Measurements from ENCODE around the gene NDUFB4.
A peak's percentile ranks its signal among the peaks of the same experiment; 100 is the strongest.

The NDUFB4 gene

GRCh38 chr3:120596116-120596852 is at the start of gene NDUFB4:
NDUFB4 (plus strand) TSS chr3:120596336; CDS start chr3:120596360, 24 bp downstream.
- peaks cover 37% of the 10 kb centered on the region for H3K79me2 ChIP-seq (ENCODE audit: insufficient read depth, low read depth)
- no peaks in the 10 kb centered on the region for H3K36me3 ChIP-seq (ENCODE audit: insufficient read depth)
- H3K27me3 ChIP-seq (ENCODE audit: insufficient read depth, low read depth), result no peaks in the 10 kb centered on the region
- H4K20me1 ChIP-seq (ENCODE audit: insufficient read depth), result no peaks in the 10 kb centered on the region; the same call in 1 of the 2 replicates
- H3K9ac ChIP-seq, result peak within 1 kb of the TSS; percentile 98
- peaks cover 20% of the 10 kb centered on the region for H3K4me1 ChIP-seq (ENCODE audit: low read depth, poor library complexity, severe bottlenecking)
- H3K27ac ChIP-seq, result peak within 1 kb of the TSS; percentile 91
- H3K4me2 ChIP-seq, result peak within 1 kb of the TSS; percentile 93
- peak within 1 kb of the TSS; percentile 92 for H3K4me3 ChIP-seq (IDR thresholded peaks at IDR 0.05; ENCODE audit: insufficient read depth, low read depth, low read length)
- H2AFZ ChIP-seq (ENCODE audit: low read depth), result peak within 1 kb of the TSS; percentile 96
- TF ChIP-seq CTCF (conservative IDR thresholded peaks at IDR 0.05; ENCODE audit: low read depth, low read length), result no peak

- H2AFZ ChIP-seq (ENCODE audit: low read depth), result no peak overlapping the region
- no peaks in the 10 kb centered on the region for H3K4me1 ChIP-seq (ENCODE audit: low read depth, poor library complexity, severe bottlenecking)
- no peak overlapping the region for H3K4me3 ChIP-seq (IDR thresholded peaks at IDR 0.05; ENCODE audit: insufficient read depth, low read depth, low read length)
- no peaks in the 10 kb centered on the region for H3K27me3 ChIP-seq (ENCODE audit: insufficient read depth, low read depth)
- no peaks in the 10 kb centered on the region for H3K79me2 ChIP-seq (ENCODE audit: insufficient read depth, low read depth)
- H3K27ac ChIP-seq, result no peak overlapping the region
- no peak overlapping the region for H3K9ac ChIP-seq
- no peaks in the 10 kb centered on the region for H3K36me3 ChIP-seq (ENCODE audit: insufficient read depth)
- H3K4me2 ChIP-seq, result no peak overlapping the region
- no peaks in the 10 kb centered on the region for H4K20me1 ChIP-seq (ENCODE audit: insufficient read depth)
- TF ChIP-seq CTCF (conservative IDR thresholded peaks at IDR 0.05; ENCODE audit: low read depth, low read length), result no peak
These were observed 45.6 kb upstream of the NDUFB4 start for GRCh38 chr3:120550546-120550945.

GRCh38 chr3:120552184-120553172 is 43.7 kb upstream of the NDUFB4 start:
- no peak overlapping the region for H3K9ac ChIP-seq
- no peaks in the 10 kb centered on the region for H3K36me3 ChIP-seq (ENCODE audit: insufficient read depth)
- no peaks in the 10 kb centered on the region for H4K20me1 ChIP-seq (ENCODE audit: insufficient read depth)
- H3K4me1 ChIP-seq (ENCODE audit: low read depth, poor library complexity, severe bottlenecking), result peaks cover 6% of the 10 kb centered on the region
- H3K27ac ChIP-seq, result no peak overlapping the region
- H3K79me2 ChIP-seq (ENCODE audit: insufficient read depth, low read depth), result no peaks in the 10 kb centered on the region
- no peak overlapping the region for H3K4me3 ChIP-seq (IDR thresholded peaks at IDR 0.05; ENCODE audit: insufficient read depth, low read depth, low read length)
- no peaks in the 10 kb centered on the region for H3K27me3 ChIP-seq (ENCODE audit: insufficient read depth, low read depth)
- no peak overlapping the region for H3K4me2 ChIP-seq
- no peak for TF ChIP-seq CTCF (conservative IDR thresholded peaks at IDR 0.05; ENCODE audit: low read depth, low read length)
- H2AFZ ChIP-seq (ENCODE audit: low read depth), result no peak overlapping the region

GRCh38 chr3:120554812-120555606 is 41.1 kb upstream of the NDUFB4 start:
- no peak overlapping the region for H3K9ac ChIP-seq
- TF ChIP-seq CTCF (conservative IDR thresholded peaks at IDR 0.05; ENCODE audit: low read depth, low read length), result no peak
- no peaks in the 10 kb centered on the region for H3K79me2 ChIP-seq (ENCODE audit: insufficient read depth, low read depth)
- H3K4me3 ChIP-seq (IDR thresholded peaks at IDR 0.05; ENCODE audit: insufficient read depth, low read depth, low read length), result no peak overlapping the region
- H3K27me3 ChIP-seq (ENCODE audit: insufficient read depth, low read depth), result no peaks in the 10 kb centered on the region
- H4K20me1 ChIP-seq (ENCODE audit: insufficient read depth), result no peaks in the 10 kb centered on the region
- H3K27ac ChIP-seq, result no peak overlapping the region
- peaks cover 19% of the 10 kb centered on the region for H3K4me1 ChIP-seq (ENCODE audit: low read depth, poor library complexity, severe bottlenecking)
- no peak overlapping the region for H3K4me2 ChIP-seq
- H3K36me3 ChIP-seq (ENCODE audit: insufficient read depth), result no peaks in the 10 kb centered on the region
- H2AFZ ChIP-seq (ENCODE audit: low read depth), result no peak overlapping the region

Measured in KMS-11 (cell line).